ENCODE measurements around the gene ARHGEF12.

ARHGEF12 gene

GRCh38 chr11:120383518-120384155 is 47.4 kb downstream of the ARHGEF12 start:
- no peak for TF ChIP-seq CTCF (IDR thresholded peaks at IDR 0.05; ENCODE audit: low read depth, low read length)
- peak in 1 of 2 donors; percentile 48 for DNase-seq (ENCODE audit: low read depth in 2 of 2)
- no peak overlapping the region for H3K4me3 ChIP-seq (replicated peaks in 1 of 2; ENCODE audit: low read depth in 2 of 2, low read length in 2 of 2)

- no peak for TF ChIP-seq CTCF (IDR thresholded peaks at IDR 0.05; ENCODE audit: low read depth, low read length)
- no peak for DNase-seq (ENCODE audit: low read depth in 2 of 2)
- no peak overlapping the region for H3K4me3 ChIP-seq (replicated peaks in 1 of 2; ENCODE audit: low read depth in 2 of 2, low read length in 2 of 2)
Measured at GRCh38 chr11:120384476-120384875, 48.3 kb downstream of the ARHGEF12 start.

GRCh38 chr11:120385110-120385509 is 48.9 kb downstream of the ARHGEF12 start:
- DNase-seq (ENCODE audit: low read depth in 2 of 2), result peak in 1 of 2 donors; percentile 12
- no peak overlapping the region for H3K4me3 ChIP-seq (replicated peaks in 1 of 2; ENCODE audit: low read depth in 2 of 2, low read length in 2 of 2)
- TF ChIP-seq CTCF (IDR thresholded peaks at IDR 0.05; ENCODE audit: low read depth, low read length), result no peak

GRCh38 chr11:120385655-120386054 is 49.4 kb downstream of the ARHGEF12 start:
- TF ChIP-seq CTCF (IDR thresholded peaks at IDR 0.05; ENCODE audit: low read depth, low read length), result no peak
- no peak for DNase-seq (ENCODE audit: low read depth in 2 of 2)
- H3K4me3 ChIP-seq (replicated peaks in 1 of 2; ENCODE audit: low read depth in 2 of 2, low read length in 2 of 2), result no peak overlapping the region

GRCh38 chr11:120386318-120386717 is 50.1 kb downstream of the ARHGEF12 start:
- no peak for TF ChIP-seq CTCF (IDR thresholded peaks at IDR 0.05; ENCODE audit: low read depth, low read length)
- DNase-seq (ENCODE audit: low read depth in 2 of 2), result no peak

GRCh38 chr11:120386774-120387371 is 50.7 kb downstream of the ARHGEF12 start:
- H3K4me3 ChIP-seq (replicated peaks in 1 of 2; ENCODE audit: low read depth in 2 of 2, low read length in 2 of 2), result no peak overlapping the region
- no peak for TF ChIP-seq CTCF (IDR thresholded peaks at IDR 0.05; ENCODE audit: low read depth, low read length)
- no peak for DNase-seq (ENCODE audit: low read depth in 2 of 2)

More at GRCh38 chr11:120386318-120386717, 50.1 kb downstream of the ARHGEF12 start:
- H3K4me3 ChIP-seq (replicated peaks in 1 of 2; ENCODE audit: low read depth in 2 of 2, low read length in 2 of 2), result no peak overlapping the region

Measured in cardiac fibroblast (primary cell).